Body of pancreas (tissue), 4 donors: ENCODE measurements around the gene PDZK1IP1. TPM values are rescaled to one million over a fixed set of nuclear protein-coding genes. Genes with fewer than 3 reads are reported as not detected.
"Not testable (repeated sequence)": the region's sequence is repeated elsewhere in the genome, so short reads cannot be mapped to it uniquely, and the experiment has no call there.

Source experiments
- ATAC-seq: fragments of 150-250 bp; one replicate; pipeline ENCODE4 v1.9.1; 2016
- DNase-seq, 4 donors: peaks; one replicate each; pipeline ENCODE4 v3.0.0-alpha.2; 2019
- H3K27ac ChIP-seq, 4 donors: fragments of 200-600 bp; sonication (generic); 1 replicate in 3 of 4; 2 replicates in 1 of 4; pipeline versions ENCODE4 v1.5.1 to v1.6.1; 2016 to 2019; ENCODE audit warnings: mild to moderate bottlenecking in 1 of 4, mixed read lengths in 1 of 4, moderate library complexity in 1 of 4
- H3K27me3 ChIP-seq, 2 donors: fragments of 200-600 bp; sonication (generic); one replicate each; pipeline ENCODE4 v1.6.0; 2016; ENCODE audit warnings: mild to moderate bottlenecking in 1 of 2
- H3K36me3 ChIP-seq, 2 donors: fragments of 200-600 bp; sonication (generic); replicated peaks in 1 of 2; 2 replicates each; pipeline ENCODE4 v1.5.1; 2016; ENCODE audit warnings: low read depth in 2 of 2; ENCODE audit not compliant: insufficient read depth in 1 of 2
- H3K4me1 ChIP-seq: fragments of 200-600 bp; sonication (generic); one replicate; pipeline ENCODE4 v1.6.0; 2016
- H3K4me3 ChIP-seq, 2 donors: fragments of 200-600 bp; sonication (generic); 1 replicate in 1 of 2; 2 replicates in 1 of 2; pipeline ENCODE4 v1.5.1; 2016 to 2019
- H3K9me3 ChIP-seq, 3 donors: fragments of 200-600 bp; sonication (generic); 1 replicate in 2 of 3; 2 replicates in 1 of 3; pipeline ENCODE4 v1.5.1; 2016
- POLR2A ChIP-seq, 3 donors: fragments of 450-650 bp; IDR thresholded peaks; one replicate each; pipeline ENCODE4 v1.6.1; 2016; ENCODE audit warnings: antibody characterized with exemption in 3 of 3, mild to moderate bottlenecking in 2 of 3
- WGBS, 2 donors: methylation state at CpG; one replicate each; pipeline ENCODE4 v1.1.5; 2017; 5-methylcytosine and 5-hydroxymethylcytosine counted together
- intact Hi-C: fragments of 100-400 bp; cut with DNase I; formaldehyde crosslinking; loops from one replicate; pipeline ENCODE4 v1.15.1; 2023
- total RNA-seq, 2 donors: library from RNA; depleted of rRNA; stranded (reverse); fragments of >200 nt; gene quantifications; one replicate each; pipeline ENCODE4 v1.1.0, GENCODE V29; 2016
- TF ChIP-seq, protein P1 (sequence below), 7 experiments: fragments of 450-650 bp in 4 of 7; fragments of 200-600 bp in 3 of 7; sonication (generic) in 3 of 7; IDR thresholded peaks; one replicate each; pipeline ENCODE4 v1.5.1; 2016 to 2019; ENCODE audit warnings: antibody characterized with exemption in 7 of 7

Gene PDZK1IP1
- total RNA-seq, 2 donors from 2014 or later, result 54.2 to 56.4 TPM

DNA sequence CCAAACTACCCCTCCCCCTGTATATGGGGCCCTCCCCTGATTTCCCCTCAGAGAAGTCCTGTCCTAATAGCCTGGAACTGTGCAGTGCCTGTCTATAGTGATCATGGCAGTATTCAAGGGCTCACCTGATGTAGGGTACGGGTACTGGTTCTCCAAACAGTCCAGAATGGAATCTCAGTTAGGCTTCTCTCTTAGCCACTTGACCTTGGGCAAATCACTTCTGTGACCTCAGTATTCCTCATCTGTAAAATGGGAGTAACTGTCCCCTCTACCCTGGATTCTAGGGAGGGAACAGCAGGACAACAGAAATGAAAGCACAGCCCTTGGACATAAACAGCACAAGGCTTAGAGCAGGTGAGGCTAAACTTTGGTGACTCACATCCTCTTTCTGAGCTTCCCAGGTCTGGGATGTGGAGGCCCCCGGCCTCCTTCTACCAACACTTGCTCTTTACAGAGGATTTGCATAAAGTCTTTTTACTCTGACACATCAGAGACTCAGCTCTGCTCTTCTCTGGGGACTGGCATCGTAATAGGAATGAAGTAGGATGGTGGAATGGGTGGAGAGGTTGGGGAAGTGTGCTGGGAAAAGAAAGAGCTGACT is 20.0 kb upstream of the PDZK1IP1 start:
- 71 to 77% methylated on average over 2 to 3 of the region's 3 CpGs for WGBS, 2 donors
- no peak for DNase-seq
- no peak for ATAC-seq

DNA sequence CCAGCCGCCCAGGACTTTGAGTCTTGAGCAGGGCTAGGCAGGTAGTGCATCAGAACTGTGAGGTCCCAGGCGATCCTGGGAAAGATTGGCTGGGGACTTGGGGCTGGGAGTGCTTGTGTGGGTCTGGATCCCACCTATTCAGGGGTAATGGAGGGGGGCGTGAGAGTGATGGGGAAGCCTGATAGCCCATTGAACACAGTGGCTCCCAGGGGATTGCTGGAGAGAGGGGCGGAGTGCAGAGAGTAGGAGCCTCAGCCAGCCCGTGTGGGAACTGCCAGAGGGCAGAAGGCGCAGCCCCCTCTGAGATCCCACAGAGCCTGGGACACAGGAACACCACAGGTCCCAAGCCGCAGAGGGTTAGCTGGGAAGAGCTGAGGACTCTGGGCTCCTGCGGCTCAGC is 19.3 kb upstream of the PDZK1IP1 start:
- H3K4me1 ChIP-seq, result no peaks in the 10 kb centered on the region
- H3K27me3 ChIP-seq, result no peaks in the 10 kb centered on the region
- DNase-seq (no peak), ATAC-seq (no peak)
- H3K36me3 ChIP-seq, result no peaks in the 10 kb centered on the region
- no peak overlapping the region for H3K27ac ChIP-seq
- intact Hi-C loops, result no loop called here
- no peaks in the 10 kb centered on the region for H3K9me3 ChIP-seq
- H3K4me3 ChIP-seq, result no peak overlapping the region
- 55 to 65% methylated on average over 8 of the region's 8 CpGs for WGBS, 2 donors
- TF ChIP-seq POLR2A (IDR thresholded peaks at IDR 0.05), result no peak
- TF ChIP-seq, protein P1, sequence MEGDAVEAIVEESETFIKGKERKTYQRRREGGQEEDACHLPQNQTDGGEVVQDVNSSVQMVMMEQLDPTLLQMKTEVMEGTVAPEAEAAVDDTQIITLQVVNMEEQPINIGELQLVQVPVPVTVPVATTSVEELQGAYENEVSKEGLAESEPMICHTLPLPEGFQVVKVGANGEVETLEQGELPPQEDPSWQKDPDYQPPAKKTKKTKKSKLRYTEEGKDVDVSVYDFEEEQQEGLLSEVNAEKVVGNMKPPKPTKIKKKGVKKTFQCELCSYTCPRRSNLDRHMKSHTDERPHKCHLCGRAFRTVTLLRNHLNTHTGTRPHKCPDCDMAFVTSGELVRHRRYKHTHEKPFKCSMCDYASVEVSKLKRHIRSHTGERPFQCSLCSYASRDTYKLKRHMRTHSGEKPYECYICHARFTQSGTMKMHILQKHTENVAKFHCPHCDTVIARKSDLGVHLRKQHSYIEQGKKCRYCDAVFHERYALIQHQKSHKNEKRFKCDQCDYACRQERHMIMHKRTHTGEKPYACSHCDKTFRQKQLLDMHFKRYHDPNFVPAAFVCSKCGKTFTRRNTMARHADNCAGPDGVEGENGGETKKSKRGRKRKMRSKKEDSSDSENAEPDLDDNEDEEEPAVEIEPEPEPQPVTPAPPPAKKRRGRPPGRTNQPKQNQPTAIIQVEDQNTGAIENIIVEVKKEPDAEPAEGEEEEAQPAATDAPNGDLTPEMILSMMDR (IDR thresholded peaks at IDR 0.05), result no peak

More for the DNA sequence above, 20.0 kb upstream of the PDZK1IP1 start:
- TF ChIP-seq POLR2A (IDR thresholded peaks at IDR 0.05), result no peak
- TF ChIP-seq, protein P1 (IDR thresholded peaks at IDR 0.05), result no peak
- H3K4me3 ChIP-seq, result no peak overlapping the region
- H3K9me3 ChIP-seq, result no peaks in the 10 kb centered on the region
- no peaks in the 10 kb centered on the region for H3K27me3 ChIP-seq
- no peaks in the 10 kb centered on the region for H3K4me1 ChIP-seq
- H3K27ac ChIP-seq, result no peak overlapping the region
- intact Hi-C loops, result no loop called here
- H3K36me3 ChIP-seq, result no peaks in the 10 kb centered on the region

DNA sequence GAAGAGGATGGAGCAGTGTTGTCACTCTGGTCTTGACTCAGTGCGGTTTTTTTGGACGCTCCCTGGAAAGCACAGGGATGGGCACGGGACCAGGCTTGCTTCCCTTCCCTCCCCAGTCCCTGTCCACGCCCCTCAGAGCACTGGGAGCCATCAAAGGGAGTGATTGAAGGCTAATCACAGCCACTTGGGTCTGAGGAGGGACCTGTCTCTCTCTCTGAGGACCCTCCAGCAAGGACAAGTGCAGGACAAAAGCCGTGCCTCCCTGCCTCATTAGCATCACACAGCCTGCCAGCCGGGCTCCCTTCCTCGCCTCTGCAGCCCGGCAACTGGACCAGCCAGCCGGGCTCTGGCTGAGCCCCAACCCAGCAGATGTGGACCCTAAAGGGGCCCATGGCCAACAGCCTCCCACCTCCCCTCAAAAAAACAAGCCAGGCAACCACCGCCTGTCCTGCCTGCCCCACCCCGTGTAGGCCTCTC is 18.6 kb upstream of the PDZK1IP1 start:
- Histone ChIP-seq H3K27me3 (no peaks in the 10 kb centered on the region), H3K4me3 (no peak overlapping the region), H3K27ac (no peak overlapping the region), H3K36me3 (no peaks in the 10 kb centered on the region), H3K4me1 (no peaks in the 10 kb centered on the region), H3K9me3 (no peaks in the 10 kb centered on the region)
- ATAC-seq (no peak), DNase-seq (no peak)
- TF ChIP-seq POLR2A (IDR thresholded peaks at IDR 0.05), result no peak
- TF ChIP-seq, protein P1 (IDR thresholded peaks at IDR 0.05), result no peak
- WGBS, 2 donors, result 50 to 59% methylated on average over 8 to 11 of the region's 11 CpGs
- intact Hi-C loops, result no loop called here

DNA sequence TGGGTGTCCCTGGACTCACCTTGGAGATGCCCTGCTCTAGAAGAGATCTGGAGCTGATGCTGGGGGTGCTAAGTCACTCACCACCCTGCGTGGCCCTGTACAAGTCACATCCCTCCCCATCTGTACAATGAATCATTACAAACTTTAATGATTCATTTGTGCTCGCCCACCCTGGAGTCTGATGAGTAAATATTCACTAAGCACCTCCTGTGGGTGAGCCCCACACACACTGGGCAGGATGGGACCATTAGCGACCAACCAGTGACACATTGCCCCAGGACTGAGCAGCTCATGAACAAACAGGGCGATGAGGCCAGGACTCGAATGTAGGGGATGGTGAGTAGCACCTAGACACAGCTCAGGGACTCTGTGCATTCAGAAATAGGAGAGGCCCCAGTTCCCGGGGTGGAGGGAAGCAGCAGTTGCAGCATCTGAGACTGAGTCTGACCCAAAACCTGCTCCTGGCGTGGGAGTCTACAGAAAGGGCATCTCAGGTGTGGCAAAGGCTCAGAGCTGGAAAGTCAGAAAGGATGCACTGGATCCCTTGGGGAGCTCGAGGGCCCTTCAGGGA is 18.1 kb upstream of the PDZK1IP1 start:
- TF ChIP-seq, protein P1 (IDR thresholded peaks at IDR 0.05), result no peak
- no peak for TF ChIP-seq POLR2A (IDR thresholded peaks at IDR 0.05)
- intact Hi-C loops, result no loop called here
- no peak overlapping the region for H3K27ac ChIP-seq
- H3K9me3 ChIP-seq, result no peaks in the 10 kb centered on the region
- DNase-seq, result no peak
- no peaks in the 10 kb centered on the region for H3K36me3 ChIP-seq
- H3K27me3 ChIP-seq, result no peaks in the 10 kb centered on the region
- H3K4me3 ChIP-seq, result no peak overlapping the region
- H3K4me1 ChIP-seq, result no peaks in the 10 kb centered on the region
- WGBS, 2 donors, result 55 to 76% methylated on average over 6 to 8 of the region's 8 CpGs
- ATAC-seq, result no peak

DNA sequence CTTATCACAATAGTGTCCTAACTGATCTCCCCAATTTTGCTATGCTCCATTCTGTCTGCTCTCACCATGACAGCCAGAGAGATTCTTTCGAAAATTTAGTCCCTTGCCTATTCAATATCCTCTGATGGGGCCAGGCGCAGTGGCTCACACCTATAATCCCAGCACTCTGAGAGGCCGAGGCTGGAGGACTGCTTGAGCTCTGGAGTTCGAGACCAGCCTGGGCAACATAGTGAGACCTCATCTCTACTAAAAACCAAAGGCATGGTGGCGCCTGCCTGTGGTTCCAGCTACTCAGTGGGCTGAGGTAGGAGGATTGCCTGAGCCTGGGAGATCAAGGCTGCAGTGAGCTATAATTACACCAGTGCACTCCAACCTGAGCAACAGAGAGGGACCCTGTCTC is 16.1 kb upstream of the PDZK1IP1 start:
- H3K4me1 ChIP-seq, result no peaks in the 10 kb centered on the region
- DNase-seq (no peak), ATAC-seq (no peak)
- no peaks in the 10 kb centered on the region for H3K36me3 ChIP-seq
- no peaks in the 10 kb centered on the region for H3K27me3 ChIP-seq
- no peak overlapping the region for H3K27ac ChIP-seq
- intact Hi-C loops, result no loop called here
- TF ChIP-seq, protein P1 (IDR thresholded peaks at IDR 0.05), result no peak
- no peak for TF ChIP-seq POLR2A (IDR thresholded peaks at IDR 0.05)
- no peak overlapping the region for H3K4me3 ChIP-seq
- no peaks in the 10 kb centered on the region for H3K9me3 ChIP-seq
- WGBS, 2 donors, result 74% methylated on average over 5 of the region's 5 CpGs

DNA sequence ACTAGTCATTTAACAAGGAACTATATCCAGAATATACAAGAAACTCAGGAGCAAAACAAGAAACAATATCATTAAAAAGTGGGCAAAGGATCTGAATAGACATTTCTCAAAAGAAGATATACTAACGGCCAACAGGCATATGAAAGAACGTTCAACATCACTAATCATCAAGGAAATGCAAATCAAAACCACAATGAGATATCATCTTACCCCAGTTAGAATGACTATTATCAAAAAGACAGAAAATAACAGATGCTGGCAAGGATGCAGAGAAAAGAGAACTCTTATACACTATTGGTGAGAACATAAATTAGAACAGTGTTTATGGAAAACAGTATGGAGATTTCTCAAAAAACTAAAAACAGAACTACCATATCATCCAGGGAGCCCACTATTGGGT is 13.7 kb upstream of the PDZK1IP1 start:
- 23 to 53% methylated on average over 2 of the region's 2 CpGs for WGBS, 2 donors
- H3K27me3 ChIP-seq, result not testable (repeated sequence)

More for the DNA sequence above, 13.7 kb upstream of the PDZK1IP1 start:
- H3K4me1 ChIP-seq, H3K9me3 ChIP-seq, ATAC-seq, H3K4me3 ChIP-seq, DNase-seq, H3K36me3 ChIP-seq, H3K27ac ChIP-seq, intact Hi-C loops: not testable (repeated sequence)
